Thoracic aorta (tissue), 2 donors: ENCODE data around the gene LHX5. TPM values are rescaled to one million over a fixed set of nuclear protein-coding genes. Genes with fewer than 3 reads are reported as not detected.
A peak's percentile ranks its signal among the peaks of the same experiment; 100 is the strongest.

Experiments used
- ATAC-seq: fragments of 150-250 bp; one replicate; pipeline ENCODE4 v1.8.0; 2017; ENCODE audit warnings: low read depth; ENCODE audit not compliant: insufficient number of reproducible peaks, low FRiP score
- DNase-seq: peaks from one replicate; pipeline ENCODE4 v3.0.0-alpha.2; 2020; ENCODE audit warnings: low spot score
- H3K27ac ChIP-seq, 2 donors: fragments of 200-600 bp; sonication (generic); 1 replicate in 1 of 2; 2 replicates in 1 of 2; pipeline ENCODE4 v1.5.1; 2016; ENCODE audit warnings: mild to moderate bottlenecking in 2 of 2, moderate library complexity in 2 of 2
- H3K27me3 ChIP-seq: fragments of 200-600 bp; sonication (generic); replicated peaks from 2 replicates; pipeline ENCODE4 v1.6.0; 2016; ENCODE audit warnings: mild to moderate bottlenecking; ENCODE audit not compliant: insufficient read depth
- H3K36me3 ChIP-seq: fragments of 200-600 bp; sonication (generic); one replicate; pipeline ENCODE4 v1.5.1; 2016
- H3K4me1 ChIP-seq, 2 donors: fragments of 200-600 bp; sonication (generic); 1 replicate in 1 of 2; 2 replicates in 1 of 2; pipeline versions ENCODE4 v1.5.1 to v1.6.0; 2016; ENCODE audit warnings: low read depth in 2 of 2, mild to moderate bottlenecking in 1 of 2; ENCODE audit not compliant: control insufficient read depth in 1 of 2
- H3K4me3 ChIP-seq: fragments of 200-600 bp; sonication (generic); 2 replicates; pipeline ENCODE4 v1.5.1; 2016; ENCODE audit warnings: mild to moderate bottlenecking
- H3K9me3 ChIP-seq: fragments of 200-600 bp; sonication (generic); 2 replicates; pipeline ENCODE4 v1.5.1; 2016
- total RNA-seq, 2 donors: library from RNA; depleted of rRNA; stranded (reverse); fragments of >200 nt; gene quantifications; one replicate each; pipeline versions ENCODE4 v1.1.0 to v1.2.3, GENCODE V29; 2016
- TF ChIP-seq, protein P1 (sequence below): fragments of 200-600 bp; sonication (generic); IDR thresholded peaks from one replicate; pipeline ENCODE4 v1.5.1; 2019; ENCODE audit warnings: antibody characterized with exemption

Gene LHX5
- total RNA-seq, 2 donors from 2014 or later = not detected

GRCh38 chr12:113416091-113416754, 55.4 kb downstream of the LHX5 start:
- Histone ChIP-seq H3K4me1 (no peaks in the 10 kb centered on the region), H3K36me3 (no peaks in the 10 kb centered on the region), H3K9me3 (no peaks in the 10 kb centered on the region), H3K4me3 (no peak overlapping the region), H3K27me3 (no peaks in the 10 kb centered on the region), H3K27ac (no peak overlapping the region)
- ATAC-seq (peak; percentile 14), DNase-seq (no peak)
- TF ChIP-seq, protein P1, sequence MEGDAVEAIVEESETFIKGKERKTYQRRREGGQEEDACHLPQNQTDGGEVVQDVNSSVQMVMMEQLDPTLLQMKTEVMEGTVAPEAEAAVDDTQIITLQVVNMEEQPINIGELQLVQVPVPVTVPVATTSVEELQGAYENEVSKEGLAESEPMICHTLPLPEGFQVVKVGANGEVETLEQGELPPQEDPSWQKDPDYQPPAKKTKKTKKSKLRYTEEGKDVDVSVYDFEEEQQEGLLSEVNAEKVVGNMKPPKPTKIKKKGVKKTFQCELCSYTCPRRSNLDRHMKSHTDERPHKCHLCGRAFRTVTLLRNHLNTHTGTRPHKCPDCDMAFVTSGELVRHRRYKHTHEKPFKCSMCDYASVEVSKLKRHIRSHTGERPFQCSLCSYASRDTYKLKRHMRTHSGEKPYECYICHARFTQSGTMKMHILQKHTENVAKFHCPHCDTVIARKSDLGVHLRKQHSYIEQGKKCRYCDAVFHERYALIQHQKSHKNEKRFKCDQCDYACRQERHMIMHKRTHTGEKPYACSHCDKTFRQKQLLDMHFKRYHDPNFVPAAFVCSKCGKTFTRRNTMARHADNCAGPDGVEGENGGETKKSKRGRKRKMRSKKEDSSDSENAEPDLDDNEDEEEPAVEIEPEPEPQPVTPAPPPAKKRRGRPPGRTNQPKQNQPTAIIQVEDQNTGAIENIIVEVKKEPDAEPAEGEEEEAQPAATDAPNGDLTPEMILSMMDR = no peak

DNA sequence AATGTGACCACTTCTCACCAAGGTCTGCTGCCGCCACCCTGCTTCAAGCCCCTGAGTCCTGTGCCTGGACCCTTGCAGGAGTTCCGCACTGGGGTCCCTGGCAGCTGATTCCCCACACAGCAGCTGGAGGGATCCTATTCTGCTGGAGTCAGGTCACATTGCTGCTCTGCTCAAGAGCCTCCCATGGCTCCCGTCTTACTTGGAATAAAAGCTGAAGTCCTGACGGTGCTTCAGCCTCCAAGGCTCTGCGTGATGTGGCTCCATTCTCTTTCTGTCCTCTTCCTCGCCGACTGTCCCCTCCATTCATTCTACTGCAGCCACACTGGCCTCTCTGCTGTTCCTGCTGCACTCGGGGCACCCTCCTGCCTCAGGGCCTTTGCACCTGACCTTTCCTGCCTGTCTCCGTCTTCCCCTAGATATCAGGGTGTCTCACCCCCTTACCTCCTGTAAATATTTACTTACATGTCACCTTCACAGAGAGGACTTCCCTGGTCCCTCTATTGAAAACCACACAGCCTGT, 57.1 kb downstream of the LHX5 start:
- no peak for DNase-seq
- H3K4me1 ChIP-seq = no peaks in the 10 kb centered on the region
- H3K27ac ChIP-seq = no peak overlapping the region

DNA sequence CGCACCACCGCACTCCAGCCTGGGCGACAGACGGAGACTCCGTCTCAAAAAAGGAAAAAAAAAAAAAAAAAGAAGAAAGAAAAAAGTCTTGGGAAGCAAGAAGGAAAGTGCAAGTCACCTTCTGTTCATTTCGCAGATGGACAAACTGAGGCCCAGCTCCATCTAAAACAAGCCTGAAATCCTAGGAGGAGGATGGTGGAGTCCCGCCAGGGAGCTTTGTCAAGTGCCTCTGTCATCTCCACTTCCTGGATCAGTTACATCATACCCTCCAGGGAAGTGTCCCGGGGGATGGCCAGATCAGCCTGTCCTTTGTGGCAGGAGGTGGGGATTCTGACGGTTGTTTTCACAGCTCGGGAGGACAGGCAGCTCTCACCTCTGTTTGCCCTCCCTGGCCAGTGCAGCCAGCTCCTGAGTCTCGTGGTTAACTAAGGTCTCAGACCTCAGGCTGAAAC, 58.2 kb downstream of the LHX5 start:
- Histone ChIP-seq H3K4me3 (no peak overlapping the region), H3K4me1 (peaks cover 0 to under 1% of the 10 kb centered on the region in 2 donors)
- ATAC-seq = no peak

More for the DNA sequence above, 57.1 kb downstream of the LHX5 start:
- H3K36me3 ChIP-seq = no peaks in the 10 kb centered on the region
- no peaks in the 10 kb centered on the region for H3K27me3 ChIP-seq
- no peaks in the 10 kb centered on the region for H3K9me3 ChIP-seq
- TF ChIP-seq, protein P1 = no peak
- H3K4me3 ChIP-seq = no peak overlapping the region
- ATAC-seq = no peak

More for the DNA sequence above, 58.2 kb downstream of the LHX5 start:
- Histone ChIP-seq H3K27me3 (no peaks in the 10 kb centered on the region), H3K36me3 (no peaks in the 10 kb centered on the region), H3K27ac (no peak overlapping the region), H3K9me3 (no peaks in the 10 kb centered on the region)
- TF ChIP-seq, protein P1 = no peak
- DNase-seq = no peak

Other genes with a start within 250 kb of the LHX5 start
- 10 to 100 TPM; 41.7 to 85.1 TPM for gene SLC8B1, start 136.8 kb downstream of the LHX5 start, total RNA-seq
- 100 to 1,000 TPM in 1 of 2 donors, 10 to 100 TPM in 1; 54.1 to 104 TPM for gene PLBD2, start 113.3 kb downstream of the LHX5 start, total RNA-seq
- 1 to 10 TPM in 1 of 2 donors, not detected in 1; 5.9 TPM for gene SDS, start 68.0 kb downstream of the LHX5 start, total RNA-seq
- gene SDSL, start 49.5 kb downstream of the LHX5 start, total RNA-seq = 1 to 10 TPM; 3.5 to 9.0 TPM